ENCODE data around the gene PPEF1. TPM values are rescaled to one million over a fixed set of nuclear protein-coding genes. Genes with fewer than 3 reads are reported as not detected.

PPEF1 gene
- total RNA-seq, 2 experiments from 2014 or later, result not detected

DNA sequence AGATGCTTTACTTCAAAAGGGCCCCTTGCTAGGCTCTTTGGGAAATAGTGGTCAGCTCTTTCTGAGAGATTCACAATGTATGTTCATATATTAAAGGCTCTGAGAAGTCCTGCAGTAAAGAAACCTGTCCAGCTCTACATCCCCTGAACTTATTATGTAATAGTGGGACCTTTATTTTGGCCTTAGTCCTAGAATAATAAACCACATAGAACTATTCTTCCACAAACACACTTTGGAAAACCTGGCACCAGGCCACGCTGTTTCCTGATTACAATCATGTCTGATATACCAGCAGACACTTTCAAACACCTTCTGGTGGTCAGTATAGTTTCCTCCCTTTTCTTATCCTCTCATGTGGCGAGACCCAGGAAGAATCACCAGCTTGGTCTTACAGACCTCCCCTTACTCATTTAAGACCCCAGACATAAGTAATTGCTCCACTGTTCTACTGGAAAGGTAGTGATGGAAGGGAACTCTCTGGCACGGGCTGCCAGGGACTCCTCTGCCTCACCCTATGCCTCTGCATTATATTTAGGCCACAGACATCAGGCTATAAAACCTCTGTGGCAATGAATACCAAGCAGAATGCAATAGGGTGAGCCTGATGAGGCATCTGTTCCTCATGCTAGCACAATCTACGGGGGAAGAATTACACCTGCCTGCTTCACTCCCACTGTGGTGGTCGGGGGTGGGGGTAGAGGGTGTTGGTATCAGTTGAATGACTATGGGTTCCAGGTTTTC lies 5.7 kb upstream of the PPEF1 start:
- intact Hi-C loops (cut with micrococcal nuclease), result no loop called here
- CTCF ChIA-PET, result no interaction called here
- H3K27me3 Mint-ChIP-seq, result no peaks in the 10 kb centered on the region
- DNase-seq, result no peak
- H3K9me3 Mint-ChIP-seq, result no peaks in the 10 kb centered on the region
- H3K36me3 Mint-ChIP-seq (ENCODE audit: low read depth), result no peaks in the 10 kb centered on the region
- no peaks in the 10 kb centered on the region for H3K4me1 Mint-ChIP-seq (ENCODE audit: low read depth)
- no peak overlapping the region for H3K27ac Mint-ChIP-seq
- ATAC-seq, result no peak
- POLR2A ChIA-PET, result no interaction called here
- H3K4me3 Mint-ChIP-seq, result no peak overlapping the region
- TF ChIP-seq, protein P1, sequence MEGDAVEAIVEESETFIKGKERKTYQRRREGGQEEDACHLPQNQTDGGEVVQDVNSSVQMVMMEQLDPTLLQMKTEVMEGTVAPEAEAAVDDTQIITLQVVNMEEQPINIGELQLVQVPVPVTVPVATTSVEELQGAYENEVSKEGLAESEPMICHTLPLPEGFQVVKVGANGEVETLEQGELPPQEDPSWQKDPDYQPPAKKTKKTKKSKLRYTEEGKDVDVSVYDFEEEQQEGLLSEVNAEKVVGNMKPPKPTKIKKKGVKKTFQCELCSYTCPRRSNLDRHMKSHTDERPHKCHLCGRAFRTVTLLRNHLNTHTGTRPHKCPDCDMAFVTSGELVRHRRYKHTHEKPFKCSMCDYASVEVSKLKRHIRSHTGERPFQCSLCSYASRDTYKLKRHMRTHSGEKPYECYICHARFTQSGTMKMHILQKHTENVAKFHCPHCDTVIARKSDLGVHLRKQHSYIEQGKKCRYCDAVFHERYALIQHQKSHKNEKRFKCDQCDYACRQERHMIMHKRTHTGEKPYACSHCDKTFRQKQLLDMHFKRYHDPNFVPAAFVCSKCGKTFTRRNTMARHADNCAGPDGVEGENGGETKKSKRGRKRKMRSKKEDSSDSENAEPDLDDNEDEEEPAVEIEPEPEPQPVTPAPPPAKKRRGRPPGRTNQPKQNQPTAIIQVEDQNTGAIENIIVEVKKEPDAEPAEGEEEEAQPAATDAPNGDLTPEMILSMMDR (IDR thresholded peaks at IDR 0.05), result no peak

DNA sequence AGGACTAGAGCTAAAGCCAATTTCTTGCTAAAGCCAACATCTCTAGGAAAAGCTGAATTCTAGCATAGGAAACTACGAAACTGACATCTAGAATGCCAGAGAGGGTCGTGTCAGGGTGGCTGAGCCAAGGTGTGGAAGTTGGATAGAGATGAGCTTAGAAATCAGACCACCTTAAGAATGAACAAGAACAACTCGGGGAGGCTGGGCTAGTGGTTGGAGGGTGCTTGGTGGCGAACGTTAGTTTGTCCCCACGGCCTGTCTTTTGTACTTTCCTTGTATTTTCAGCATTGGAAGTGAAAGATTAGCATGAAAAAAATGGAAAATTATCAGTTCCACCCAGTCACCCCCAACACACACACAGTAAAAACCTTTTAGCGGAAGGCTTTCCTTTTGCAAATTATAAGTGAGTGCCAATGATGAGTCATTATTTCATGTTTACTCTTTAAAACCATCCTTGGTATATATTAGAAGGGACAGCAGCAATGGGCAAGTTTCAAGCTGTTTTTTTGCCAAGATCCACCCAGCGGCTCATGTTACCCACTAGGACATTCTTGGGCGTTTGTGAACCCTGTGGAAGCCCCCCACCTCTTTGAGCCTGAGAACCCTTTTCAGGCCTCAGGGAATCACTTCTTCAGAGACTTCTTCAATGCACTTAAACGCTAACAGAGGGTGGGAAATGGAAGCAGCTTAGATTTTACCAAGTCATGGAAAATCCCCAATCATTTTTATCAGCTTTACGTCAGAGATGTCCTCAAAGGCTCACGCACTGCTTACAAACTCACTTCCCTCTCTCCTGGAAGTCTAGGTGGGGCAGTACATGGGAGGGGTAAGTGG lies 4.9 kb upstream of the PPEF1 start:
- ATAC-seq, result no peak
- ChIA-PET CTCF (no interaction called here), POLR2A (no interaction called here)
- DNase-seq, result no peak
- H3K9me3 Mint-ChIP-seq, result no peaks in the 10 kb centered on the region
- TF ChIP-seq, protein P1 (IDR thresholded peaks at IDR 0.05), result no peak
- H3K27me3 Mint-ChIP-seq, result no peaks in the 10 kb centered on the region
- H3K36me3 Mint-ChIP-seq (ENCODE audit: low read depth), result no peaks in the 10 kb centered on the region
- H3K4me1 Mint-ChIP-seq (ENCODE audit: low read depth), result peaks cover 2% of the 10 kb centered on the region
- intact Hi-C loops (cut with micrococcal nuclease), result no loop called here
- no peak overlapping the region for H3K4me3 Mint-ChIP-seq
- H3K27ac Mint-ChIP-seq, result no peak overlapping the region

DNA sequence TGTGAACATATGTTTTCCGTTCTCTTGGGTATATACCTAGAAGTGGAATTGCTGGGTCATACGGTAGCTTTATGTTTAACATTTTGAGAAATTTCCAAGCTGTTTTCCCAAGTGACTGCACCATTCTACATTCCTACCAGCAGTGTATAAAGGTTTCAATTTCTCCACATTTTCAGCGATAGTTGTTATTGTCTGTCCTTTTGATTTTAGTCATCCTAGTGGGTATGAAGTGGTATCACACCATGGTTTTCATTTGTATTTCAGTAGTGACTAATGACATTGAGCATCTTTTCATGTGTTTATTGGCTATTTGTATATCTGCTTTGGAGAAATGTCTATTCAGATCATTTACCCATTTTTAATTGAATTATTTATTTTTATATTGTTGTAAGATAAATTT lies 2.4 kb downstream of the PPEF1 start:
- H3K4me3 Mint-ChIP-seq, result no peak overlapping the region
- no peaks in the 10 kb centered on the region for H3K36me3 Mint-ChIP-seq (ENCODE audit: low read depth)
- CTCF ChIA-PET, result no interaction called here
- POLR2A ChIA-PET, result no interaction called here
- DNase-seq, result no peak
- no peak for ATAC-seq
- H3K9me3 Mint-ChIP-seq, result no peaks in the 10 kb centered on the region
- no peak overlapping the region for H3K27ac Mint-ChIP-seq
- no peaks in the 10 kb centered on the region for H3K27me3 Mint-ChIP-seq
- intact Hi-C loops (cut with micrococcal nuclease), result no loop called here
- H3K4me1 Mint-ChIP-seq (ENCODE audit: low read depth), result peaks cover 4% of the 10 kb centered on the region
- TF ChIP-seq, protein P1 (IDR thresholded peaks at IDR 0.05), result no peak

DNA sequence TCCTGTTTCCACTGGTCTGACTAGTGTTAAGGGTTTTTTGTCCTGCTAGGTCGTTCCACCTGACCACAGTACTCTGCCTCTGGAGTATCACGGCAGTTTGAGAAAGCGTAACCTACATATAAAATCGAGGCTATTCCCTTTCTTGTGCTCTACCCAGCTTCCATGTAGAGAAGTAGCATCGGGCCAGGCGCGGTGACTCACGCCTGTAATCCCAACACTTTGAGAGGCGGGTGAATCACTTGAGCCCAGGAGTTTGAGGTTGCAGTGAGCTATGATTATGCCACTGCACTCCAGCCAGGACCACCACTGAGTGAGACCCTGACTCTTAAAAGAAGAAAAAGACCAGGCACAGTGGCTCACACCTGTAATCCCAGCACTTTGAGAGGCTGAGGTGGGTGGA lies 7.5 kb downstream of the PPEF1 start:
- intact Hi-C loops (cut with micrococcal nuclease), result no loop called here
- Mint-ChIP-seq H3K9me3 (no peaks in the 10 kb centered on the region), H3K27me3 (no peaks in the 10 kb centered on the region), H3K4me1 (ENCODE audit: low read depth) (no peaks in the 10 kb centered on the region), H3K27ac (no peak overlapping the region), H3K36me3 (ENCODE audit: low read depth) (no peaks in the 10 kb centered on the region), H3K4me3 (no peak overlapping the region)
- TF ChIP-seq, protein P1 (IDR thresholded peaks at IDR 0.05), result no peak
- no peak for ATAC-seq
- ChIA-PET POLR2A (no interaction called here), CTCF (no interaction called here)
- DNase-seq, result no peak

DNA sequence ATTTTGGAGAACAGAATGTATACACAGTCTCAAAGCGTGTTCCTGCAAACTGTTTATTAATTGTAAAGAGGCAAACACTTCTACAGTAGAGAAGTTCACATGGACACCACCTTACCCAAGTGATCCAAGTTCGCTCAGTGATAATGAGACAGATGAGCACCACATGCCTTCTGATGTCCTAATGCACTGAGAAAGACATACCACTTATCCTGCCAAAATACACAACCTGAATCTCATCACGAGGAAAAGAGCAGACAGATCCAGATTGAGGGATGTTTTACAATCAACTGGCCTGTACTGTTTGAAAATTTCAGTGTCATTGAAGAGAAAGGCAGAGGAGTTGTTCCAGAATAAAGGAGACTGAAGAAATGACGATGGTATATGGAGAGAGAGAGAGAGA lies 12.4 kb downstream of the PPEF1 start:
- TF ChIP-seq, protein P1 (IDR thresholded peaks at IDR 0.05), result no peak
- Mint-ChIP-seq H3K36me3 (ENCODE audit: low read depth) (no peaks in the 10 kb centered on the region), H3K27ac (no peak overlapping the region), H3K4me3 (no peak overlapping the region), H3K9me3 (no peaks in the 10 kb centered on the region), H3K4me1 (ENCODE audit: low read depth) (no peaks in the 10 kb centered on the region), H3K27me3 (no peaks in the 10 kb centered on the region)
- DNase-seq (no peak), ATAC-seq (no peak)
- POLR2A ChIA-PET, result no interaction called here
- intact Hi-C loops (cut with micrococcal nuclease), result no loop called here
- CTCF ChIA-PET, result no interaction called here

Data from activated CD8-positive, alpha-beta T cell treated with anti-CD3 and anti-CD28 coated beads for 36 hours (primary cell).